ENCODE measurements around the gene PRKCE. TPM values are rescaled to one million over a fixed set of nuclear protein-coding genes. Genes with fewer than 3 reads are reported as not detected.

PRKCE gene
- polyA plus RNA-seq, 1 of the 3 experiments (the other 2 are of a cell fraction): 16.3 TPM

DNA sequence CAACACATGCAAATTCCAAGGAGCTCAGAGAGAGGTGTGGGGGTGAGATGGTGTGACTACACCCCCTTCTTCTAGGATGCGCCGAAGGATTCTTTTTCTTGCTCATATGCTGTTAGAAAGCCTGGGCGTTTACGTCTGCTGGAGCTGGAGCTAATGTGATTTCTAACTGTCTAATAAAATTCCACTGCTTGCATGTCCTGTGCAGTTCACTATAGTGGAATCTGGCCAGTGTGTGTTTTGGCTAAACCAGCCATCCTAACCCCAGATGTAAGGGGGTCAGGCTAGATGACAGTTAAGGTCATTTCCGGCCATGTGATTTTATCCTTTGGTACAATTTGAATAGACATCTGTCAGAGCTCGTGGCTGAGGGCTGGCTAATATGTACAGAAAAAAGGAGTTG, 194.1 kb downstream of the PRKCE start:
- CTCF ChIA-PET: interaction anchor here (0.7 to 1.0 kb wide), 3 partner anchors 13 to 107 kb away, joined by 3 read pairs; no protein-coding TSS in a partner anchor
- TF ChIP-seq POLR2AphosphoS5 (IDR thresholded peaks at IDR 0.05; ENCODE audit: low read depth, low read length): no peak
- TF ChIP-seq TEAD4 (IDR thresholded peaks at IDR 0.05; ENCODE audit: borderline replicate concordance, insufficient read depth): no peak
- no peak for TF ChIP-seq EZH2phosphoT487 (IDR thresholded peaks at IDR 0.05; ENCODE audit: borderline replicate concordance, low read depth)
- no peak for TF ChIP-seq ELF1 (IDR thresholded peaks at IDR 0.05)
- TF ChIP-seq YY1 (IDR thresholded peaks at IDR 0.05; ENCODE audit: low read depth): no peak
- TF ChIP-seq, protein P1, sequence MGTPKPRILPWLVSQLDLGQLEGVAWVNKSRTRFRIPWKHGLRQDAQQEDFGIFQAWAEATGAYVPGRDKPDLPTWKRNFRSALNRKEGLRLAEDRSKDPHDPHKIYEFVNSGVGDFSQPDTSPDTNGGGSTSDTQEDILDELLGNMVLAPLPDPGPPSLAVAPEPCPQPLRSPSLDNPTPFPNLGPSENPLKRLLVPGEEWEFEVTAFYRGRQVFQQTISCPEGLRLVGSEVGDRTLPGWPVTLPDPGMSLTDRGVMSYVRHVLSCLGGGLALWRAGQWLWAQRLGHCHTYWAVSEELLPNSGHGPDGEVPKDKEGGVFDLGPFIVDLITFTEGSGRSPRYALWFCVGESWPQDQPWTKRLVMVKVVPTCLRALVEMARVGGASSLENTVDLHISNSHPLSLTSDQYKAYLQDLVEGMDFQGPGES (IDR thresholded peaks at IDR 0.05; ENCODE audit: low read depth, low read length): no peak
- TF ChIP-seq TAF1 (IDR thresholded peaks at IDR 0.05; ENCODE audit: borderline replicate concordance, low read depth, low read length): no peak
- TF ChIP-seq GATA2 (CRISPR knock-in tag; IDR thresholded peaks at IDR 0.05): no peak
- TF ChIP-seq, protein P2, sequence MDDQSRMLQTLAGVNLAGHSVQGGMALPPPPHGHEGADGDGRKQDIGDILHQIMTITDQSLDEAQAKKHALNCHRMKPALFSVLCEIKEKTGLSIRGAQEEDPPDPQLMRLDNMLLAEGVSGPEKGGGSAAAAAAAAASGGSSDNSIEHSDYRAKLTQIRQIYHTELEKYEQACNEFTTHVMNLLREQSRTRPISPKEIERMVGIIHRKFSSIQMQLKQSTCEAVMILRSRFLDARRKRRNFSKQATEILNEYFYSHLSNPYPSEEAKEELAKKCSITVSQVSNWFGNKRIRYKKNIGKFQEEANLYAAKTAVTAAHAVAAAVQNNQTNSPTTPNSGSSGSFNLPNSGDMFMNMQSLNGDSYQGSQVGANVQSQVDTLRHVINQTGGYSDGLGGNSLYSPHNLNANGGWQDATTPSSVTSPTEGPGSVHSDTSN (IDR thresholded peaks at IDR 0.05): no peak
- TF ChIP-seq JUND (IDR thresholded peaks at IDR 0.05): no peak
- no peak for TF ChIP-seq FOXJ3 (CRISPR knock-in tag; IDR thresholded peaks at IDR 0.05)
- no peak for TF ChIP-seq RFX5 (IDR thresholded peaks at IDR 0.05; ENCODE audit: low read length)
- peak; percentile 79; the same call in 1 of the 2 replicates for TF ChIP-seq MXI1 (IDR thresholded peaks at IDR 0.05; ENCODE audit: low read depth, low read length)
- no peak for TF ChIP-seq SMC3 (IDR thresholded peaks at IDR 0.05; ENCODE audit: low read depth, low read length)
- TF ChIP-seq, protein P3, sequence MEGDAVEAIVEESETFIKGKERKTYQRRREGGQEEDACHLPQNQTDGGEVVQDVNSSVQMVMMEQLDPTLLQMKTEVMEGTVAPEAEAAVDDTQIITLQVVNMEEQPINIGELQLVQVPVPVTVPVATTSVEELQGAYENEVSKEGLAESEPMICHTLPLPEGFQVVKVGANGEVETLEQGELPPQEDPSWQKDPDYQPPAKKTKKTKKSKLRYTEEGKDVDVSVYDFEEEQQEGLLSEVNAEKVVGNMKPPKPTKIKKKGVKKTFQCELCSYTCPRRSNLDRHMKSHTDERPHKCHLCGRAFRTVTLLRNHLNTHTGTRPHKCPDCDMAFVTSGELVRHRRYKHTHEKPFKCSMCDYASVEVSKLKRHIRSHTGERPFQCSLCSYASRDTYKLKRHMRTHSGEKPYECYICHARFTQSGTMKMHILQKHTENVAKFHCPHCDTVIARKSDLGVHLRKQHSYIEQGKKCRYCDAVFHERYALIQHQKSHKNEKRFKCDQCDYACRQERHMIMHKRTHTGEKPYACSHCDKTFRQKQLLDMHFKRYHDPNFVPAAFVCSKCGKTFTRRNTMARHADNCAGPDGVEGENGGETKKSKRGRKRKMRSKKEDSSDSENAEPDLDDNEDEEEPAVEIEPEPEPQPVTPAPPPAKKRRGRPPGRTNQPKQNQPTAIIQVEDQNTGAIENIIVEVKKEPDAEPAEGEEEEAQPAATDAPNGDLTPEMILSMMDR (IDR thresholded peaks at IDR 0.05): no peak
- TF ChIP-seq, protein P4, sequence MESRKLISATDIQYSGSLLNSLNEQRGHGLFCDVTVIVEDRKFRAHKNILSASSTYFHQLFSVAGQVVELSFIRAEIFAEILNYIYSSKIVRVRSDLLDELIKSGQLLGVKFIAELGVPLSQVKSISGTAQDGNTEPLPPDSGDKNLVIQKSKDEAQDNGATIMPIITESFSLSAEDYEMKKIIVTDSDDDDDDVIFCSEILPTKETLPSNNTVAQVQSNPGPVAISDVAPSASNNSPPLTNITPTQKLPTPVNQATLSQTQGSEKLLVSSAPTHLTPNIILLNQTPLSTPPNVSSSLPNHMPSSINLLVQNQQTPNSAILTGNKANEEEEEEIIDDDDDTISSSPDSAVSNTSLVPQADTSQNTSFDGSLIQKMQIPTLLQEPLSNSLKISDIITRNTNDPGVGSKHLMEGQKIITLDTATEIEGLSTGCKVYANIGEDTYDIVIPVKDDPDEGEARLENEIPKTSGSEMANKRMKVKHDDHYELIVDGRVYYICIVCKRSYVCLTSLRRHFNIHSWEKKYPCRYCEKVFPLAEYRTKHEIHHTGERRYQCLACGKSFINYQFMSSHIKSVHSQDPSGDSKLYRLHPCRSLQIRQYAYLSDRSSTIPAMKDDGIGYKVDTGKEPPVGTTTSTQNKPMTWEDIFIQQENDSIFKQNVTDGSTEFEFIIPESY (IDR thresholded peaks at IDR 0.05; ENCODE audit: borderline replicate concordance, low read depth): no peak
- TF ChIP-seq EP300 (IDR thresholded peaks at IDR 0.05; ENCODE audit: borderline replicate concordance in 1 of 2, low read depth in 1 of 2, low read length in 1 of 2): peak in 1 of 2 experiments; percentile 24; a peak in 1 of 4 replicates
- TF ChIP-seq SIN3A (IDR thresholded peaks at IDR 0.05; ENCODE audit: borderline replicate concordance, low read depth, low read length): no peak
- peak; percentile 91; the same call in 1 of the 2 replicates for TF ChIP-seq RCOR1 (IDR thresholded peaks at IDR 0.05; ENCODE audit: low read length)
- no peak for TF ChIP-seq FOXM1 (IDR thresholded peaks at IDR 0.05; ENCODE audit: low read depth)
- TF ChIP-seq, protein P5, sequence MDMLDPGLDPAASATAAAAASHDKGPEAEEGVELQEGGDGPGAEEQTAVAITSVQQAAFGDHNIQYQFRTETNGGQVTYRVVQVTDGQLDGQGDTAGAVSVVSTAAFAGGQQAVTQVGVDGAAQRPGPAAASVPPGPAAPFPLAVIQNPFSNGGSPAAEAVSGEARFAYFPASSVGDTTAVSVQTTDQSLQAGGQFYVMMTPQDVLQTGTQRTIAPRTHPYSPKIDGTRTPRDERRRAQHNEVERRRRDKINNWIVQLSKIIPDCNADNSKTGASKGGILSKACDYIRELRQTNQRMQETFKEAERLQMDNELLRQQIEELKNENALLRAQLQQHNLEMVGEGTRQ (IDR thresholded peaks at IDR 0.05; ENCODE audit: borderline replicate concordance, low read depth, low read length): no peak
- no peak for TF ChIP-seq TCF12 (IDR thresholded peaks at IDR 0.05)
- no peak for TF ChIP-seq FOSL2 (IDR thresholded peaks at IDR 0.05; ENCODE audit: borderline replicate concordance, low read depth)
- TF ChIP-seq GABPA (IDR thresholded peaks at IDR 0.05; ENCODE audit: low read depth): no peak
- peak; percentile 10; the same call in 1 of the 2 replicates for TF ChIP-seq RAD21 (IDR thresholded peaks at IDR 0.05; ENCODE audit: low read length)

More for the DNA sequence above, 194.1 kb downstream of the PRKCE start:
- peak; percentile 57 for DNase-seq
- no peaks in the 10 kb centered on the region for H3K27me3 ChIP-seq (ENCODE audit: insufficient read depth)
- no peaks in the 10 kb centered on the region for H3K9me3 ChIP-seq
- H3K4me1 ChIP-seq (ENCODE audit: control insufficient read depth in 1 of 2, insufficient read depth in 2 of 2, low read depth in 1 of 2, low read length in 1 of 2): peaks cover 19 to 50% of the 10 kb centered on the region in 2 experiments
- H3K9me2 ChIP-seq: no peaks in the 10 kb centered on the region
- H4K20me1 ChIP-seq (ENCODE audit: insufficient read depth): no peaks in the 10 kb centered on the region
- no peaks in the 10 kb centered on the region for H3K79me2 ChIP-seq (ENCODE audit: insufficient read depth)
- POLR2A ChIA-PET: interaction anchor here (2.1 kb wide), 1 partner anchor 22 kb away, joined by 4 read pairs; no protein-coding TSS in a partner anchor
- no peak overlapping the region for H3K9ac ChIP-seq
- no peak overlapping the region for H3K4me2 ChIP-seq
- H3K27ac ChIP-seq (ENCODE audit: low read depth in 2 of 2, low read length in 1 of 2): peak overlapping the region in 1 of 2 experiments; percentile 62; a peak in 1 of 4 replicates
- WGBS (ENCODE audit: low lambda C conversion rate): 85% methylated on average over 6 of the region's 6 CpGs
- H3K4me3 ChIP-seq (ENCODE audit: low read depth in 2 of 2, low read length in 1 of 2): no peak overlapping the region
- no peaks in the 10 kb centered on the region for H3K36me3 ChIP-seq (replicated peaks in 1 of 2; ENCODE audit: control insufficient read depth in 1 of 2, insufficient read depth in 2 of 2, low read length in 1 of 2)
- no peak overlapping the region for H2AFZ ChIP-seq (ENCODE audit: low read depth)
- peaks cover 16% of the 10 kb centered on the region for H3F3A ChIP-seq (replicated peaks; ENCODE audit: insufficient read depth)

Data from SK-N-SH (cell line).